ENCODE results near the gene PCBD1. TPM values are rescaled to one million over a fixed set of nuclear protein-coding genes. Genes with fewer than 3 reads are reported as not detected.

Gene PCBD1
- total RNA-seq: 10 to 100 TPM; 37.2 to 38.6 TPM

DNA sequence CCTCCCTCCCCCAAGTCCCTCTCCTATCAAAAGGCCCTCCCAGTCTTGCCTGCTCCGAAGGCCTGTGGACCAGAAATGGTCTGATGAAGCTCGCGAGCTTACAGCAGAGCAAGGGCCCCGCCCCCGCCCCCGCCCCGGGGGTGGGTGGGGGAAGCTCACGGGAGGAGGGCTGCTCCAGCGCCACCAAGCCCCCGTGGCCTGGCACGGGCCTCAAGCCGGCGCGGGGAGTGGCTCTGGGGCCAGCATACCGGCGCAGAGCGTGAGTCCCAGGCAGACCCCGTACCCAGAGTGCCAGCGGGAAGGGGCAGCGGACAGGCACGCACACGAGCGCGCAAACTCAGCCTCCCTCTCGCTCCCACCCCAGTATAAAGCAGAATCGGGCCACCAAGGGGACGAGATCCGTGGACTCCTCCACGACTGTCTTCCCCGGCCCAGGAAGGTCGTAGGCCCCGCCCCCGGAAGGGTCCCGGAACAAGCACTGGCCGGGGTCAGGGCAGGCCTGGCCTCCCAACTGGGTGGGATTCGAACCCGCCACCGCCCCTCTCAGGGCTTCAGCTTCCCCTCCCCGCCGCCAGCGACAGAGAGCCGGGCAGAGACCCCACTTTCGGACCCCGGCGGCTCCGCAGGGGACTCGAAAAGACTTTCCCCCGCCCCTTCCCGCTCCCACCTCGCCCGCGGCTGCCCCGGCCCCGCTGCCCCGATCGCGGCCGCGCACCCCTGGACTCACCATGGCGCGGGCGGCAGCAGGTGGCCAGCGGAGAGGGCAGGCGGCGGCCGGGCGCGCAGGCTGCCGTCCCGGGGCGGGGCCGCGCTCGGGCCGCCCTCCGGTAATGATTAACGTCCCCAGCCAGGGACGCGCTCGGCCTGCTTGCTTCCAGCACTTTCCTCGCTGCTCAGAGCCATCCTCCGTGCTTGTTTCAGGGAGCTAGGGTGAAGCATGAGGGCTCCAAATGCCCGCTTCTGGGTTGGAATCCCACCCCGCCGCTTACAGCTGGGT is at the start of gene PCBD1:
Gene PCBD1 (minus strand): TSS at position 762 of the 997 bp plus-strand sequence. CDS start 32 bp downstream, at position 730.
- POLR2A ChIA-PET: interaction anchor here (0.5 to 1.1 kb wide), 4 partner anchors 9 to 908 kb away, joined by 3 read pairs; no protein-coding TSS in a partner anchor

DNA sequence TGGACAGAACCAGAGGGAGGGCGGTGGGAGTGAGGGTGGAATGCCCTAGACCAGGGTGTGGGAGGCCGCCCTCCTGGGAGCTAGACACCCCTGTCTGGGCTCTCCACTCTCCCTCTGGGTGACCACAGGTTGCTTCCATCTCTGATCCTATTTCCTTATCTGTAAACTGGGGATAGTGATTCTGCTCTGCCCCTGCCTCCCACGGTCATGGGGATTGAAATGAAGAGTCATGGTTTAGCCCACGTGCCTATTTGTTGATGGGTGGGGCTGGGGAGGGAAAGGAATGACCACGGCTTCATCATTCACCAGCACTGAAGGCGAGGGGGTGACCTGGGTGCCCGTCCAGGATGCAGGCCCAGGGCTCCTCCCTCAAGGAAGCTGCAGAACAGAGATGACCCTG is 49.3 kb upstream of the PCBD1 start:
- H3K9me3 Mint-ChIP-seq: no peaks in the 10 kb centered on the region
- H3K4me1 Mint-ChIP-seq: no peaks in the 10 kb centered on the region
- no peak for DNase-seq
- peaks cover 2% of the 10 kb centered on the region for H3K27me3 Mint-ChIP-seq
- no peaks in the 10 kb centered on the region for H3K36me3 Mint-ChIP-seq (ENCODE audit: low read depth)
- ChIA-PET CTCF (no interaction called here), POLR2A (no interaction called here)
- H3K27ac Mint-ChIP-seq: no peak overlapping the region
- H3K4me3 Mint-ChIP-seq: no peak overlapping the region

More for the DNA sequence above, at the start of gene PCBD1:
- H3K4me1 Mint-ChIP-seq: peaks cover 16% of the 10 kb centered on the region
- H3K4me3 Mint-ChIP-seq: peak within 1 kb of the TSS; percentile 80
- CTCF ChIA-PET: interaction anchor here (1.0 kb wide), 2 partner anchors 9 to 77 kb away, joined by 3 read pairs; no protein-coding TSS in a partner anchor
- no peaks in the 10 kb centered on the region for H3K27me3 Mint-ChIP-seq
- DNase-seq: peak; percentile 80
- H3K27ac Mint-ChIP-seq: peak within 1 kb of the TSS; percentile 84
- H3K36me3 Mint-ChIP-seq (ENCODE audit: low read depth): peaks cover 11% of the 10 kb centered on the region
- no peaks in the 10 kb centered on the region for H3K9me3 Mint-ChIP-seq

DNA sequence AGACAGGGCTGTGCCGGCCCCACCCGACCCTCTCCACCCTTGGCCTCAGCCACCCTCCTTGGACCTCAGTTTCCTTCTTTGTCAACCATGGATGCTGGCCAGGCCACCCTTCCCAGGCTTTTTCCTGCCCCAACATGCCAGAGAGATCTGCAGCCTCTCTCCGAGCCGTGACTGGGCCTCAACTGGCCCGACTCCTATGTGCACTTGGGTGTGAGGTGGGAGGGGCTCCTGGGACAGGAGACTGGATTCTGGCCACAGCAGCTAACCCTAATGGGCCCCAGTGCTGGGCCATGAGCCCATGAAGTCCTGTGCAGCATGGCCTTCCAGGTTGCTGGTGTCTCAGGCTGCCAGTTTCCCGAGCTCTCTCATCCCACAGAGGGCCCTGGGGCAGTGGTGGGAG is 47.7 kb upstream of the PCBD1 start:
- Mint-ChIP-seq H3K9me3 (no peaks in the 10 kb centered on the region), H3K27ac (no peak overlapping the region), H3K27me3 (peaks cover 2% of the 10 kb centered on the region), H3K4me1 (no peaks in the 10 kb centered on the region), H3K36me3 (ENCODE audit: low read depth) (no peaks in the 10 kb centered on the region), H3K4me3 (no peak overlapping the region)
- no peak for DNase-seq
- POLR2A ChIA-PET: no interaction called here
- CTCF ChIA-PET: no interaction called here

DNA sequence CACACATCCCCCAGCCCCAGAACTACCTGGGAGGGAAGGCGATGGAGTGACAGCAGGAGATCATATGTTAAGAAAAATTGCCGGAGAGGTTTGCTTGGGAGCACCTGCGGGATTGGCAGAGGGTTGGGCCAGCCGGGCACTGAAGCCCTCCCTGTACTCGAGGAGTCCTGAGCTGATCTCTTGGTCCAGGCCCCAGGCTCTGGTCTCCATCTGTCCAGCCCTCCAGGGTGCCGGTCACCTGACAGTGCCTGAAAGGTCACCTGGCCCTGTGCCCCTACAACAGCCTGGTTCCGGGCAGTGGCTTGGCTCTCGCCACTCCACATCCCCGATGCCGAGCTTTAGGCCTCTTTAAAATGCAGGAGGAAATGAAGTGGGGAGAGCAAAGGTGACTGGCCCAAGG is 47.3 kb upstream of the PCBD1 start:
- Mint-ChIP-seq H3K27me3 (peaks cover 2% of the 10 kb centered on the region), H3K4me1 (no peaks in the 10 kb centered on the region), H3K9me3 (no peaks in the 10 kb centered on the region), H3K4me3 (no peak overlapping the region), H3K27ac (no peak overlapping the region), H3K36me3 (ENCODE audit: low read depth) (no peaks in the 10 kb centered on the region)
- DNase-seq: no peak
- POLR2A ChIA-PET: no interaction called here
- CTCF ChIA-PET: no interaction called here

DNA sequence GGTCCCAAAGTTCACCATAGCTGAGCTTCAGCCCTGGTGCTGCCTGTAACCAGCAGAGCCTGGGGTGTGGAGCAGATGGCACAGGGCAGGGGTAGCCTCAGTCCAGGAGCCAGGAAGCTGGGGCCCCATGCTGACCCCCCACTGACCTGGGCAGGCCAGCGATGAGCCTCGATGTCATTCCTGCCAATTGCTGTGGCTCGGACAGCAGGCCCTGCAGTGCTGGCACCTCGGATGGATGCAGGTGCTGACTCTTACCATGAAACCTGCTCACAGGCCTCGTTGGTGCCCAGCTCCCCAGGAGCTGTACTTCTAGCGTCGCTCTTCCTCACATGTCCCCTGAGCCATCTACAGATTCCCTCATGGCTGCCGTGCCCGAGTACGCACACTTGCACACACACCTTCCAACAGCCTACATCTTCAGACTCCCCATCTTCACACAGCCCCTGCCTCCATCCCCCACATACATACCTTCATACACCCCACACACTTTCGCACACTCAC is 46.8 kb upstream of the PCBD1 start:
- Mint-ChIP-seq H3K27ac (no peak overlapping the region), H3K27me3 (peaks cover 2% of the 10 kb centered on the region), H3K9me3 (no peaks in the 10 kb centered on the region), H3K36me3 (ENCODE audit: low read depth) (no peaks in the 10 kb centered on the region), H3K4me3 (no peak overlapping the region), H3K4me1 (no peaks in the 10 kb centered on the region)
- ChIA-PET POLR2A (no interaction called here), CTCF (no interaction called here)
- DNase-seq: no peak

DNA sequence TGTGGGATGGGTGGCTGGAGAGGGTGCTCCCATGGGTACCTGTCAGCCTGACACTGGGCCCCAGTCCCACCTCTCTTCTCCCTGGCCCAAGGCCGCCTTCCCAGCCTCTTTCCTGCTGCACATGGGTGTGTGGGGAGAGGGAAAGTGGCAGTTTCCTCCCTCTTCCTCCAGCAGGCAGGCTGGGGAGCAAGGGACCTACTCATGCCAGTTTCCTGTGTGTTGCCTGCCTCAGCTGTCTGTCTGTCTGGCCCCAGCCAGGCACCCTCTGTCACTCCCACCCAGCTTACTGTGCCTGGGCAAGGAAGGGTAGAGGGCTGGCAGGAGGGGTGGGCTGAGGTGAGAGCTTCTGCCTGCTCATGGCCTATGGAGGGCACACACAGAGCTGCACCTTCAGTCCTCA is 46.3 kb upstream of the PCBD1 start:
- Mint-ChIP-seq H3K4me1 (no peaks in the 10 kb centered on the region), H3K27me3 (peaks cover 2% of the 10 kb centered on the region), H3K27ac (no peak overlapping the region), H3K36me3 (ENCODE audit: low read depth) (no peaks in the 10 kb centered on the region), H3K4me3 (no peak overlapping the region), H3K9me3 (no peaks in the 10 kb centered on the region)
- DNase-seq: no peak
- ChIA-PET POLR2A (no interaction called here), CTCF (interaction anchor here (1.2 kb wide), 1 partner anchor 9 kb away, joined by 3 read pairs; no protein-coding TSS in a partner anchor)

DNA sequence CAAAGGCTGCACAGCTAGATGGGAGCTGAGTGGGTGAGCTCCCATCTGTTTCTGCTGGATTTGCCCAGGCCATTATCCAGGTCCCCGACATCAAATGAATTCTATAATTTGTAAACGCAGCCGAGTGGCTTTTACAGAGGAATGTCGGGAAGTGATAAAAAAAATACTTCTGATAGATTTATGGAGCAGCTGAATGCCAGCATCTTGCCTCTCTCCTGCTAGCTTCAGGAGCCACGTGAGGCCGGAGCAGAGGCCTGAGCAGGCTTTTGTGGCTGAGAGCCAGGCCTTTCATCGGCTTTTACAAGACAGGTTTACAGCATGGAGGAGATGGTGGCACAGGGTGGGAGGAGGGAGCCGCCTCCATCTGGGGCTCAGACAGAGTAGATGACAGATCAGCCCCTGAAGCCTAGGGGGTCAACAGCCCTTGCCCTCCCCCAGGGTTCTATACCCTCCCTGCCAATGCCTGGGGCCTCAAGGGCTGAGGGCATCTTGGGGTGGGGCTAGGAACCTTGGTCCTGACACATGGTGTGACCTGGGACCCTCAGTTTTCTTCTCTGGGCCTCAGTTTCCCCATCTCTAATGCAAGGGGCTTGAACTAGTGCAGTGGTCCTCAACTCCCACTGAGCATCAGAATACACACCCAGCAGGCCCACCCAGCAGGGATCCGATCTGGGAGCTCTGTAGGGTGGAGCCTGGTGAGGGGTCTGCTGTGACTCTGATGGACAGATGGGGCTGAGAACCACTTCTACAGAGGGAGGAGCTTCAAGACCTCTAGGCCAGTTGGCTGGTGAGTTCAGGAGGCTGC is 44.2 kb upstream of the PCBD1 start:
- H3K9me3 Mint-ChIP-seq: no peaks in the 10 kb centered on the region
- DNase-seq: no peak
- no peak overlapping the region for H3K4me3 Mint-ChIP-seq
- no peak overlapping the region for H3K27ac Mint-ChIP-seq
- H3K4me1 Mint-ChIP-seq: no peaks in the 10 kb centered on the region
- H3K36me3 Mint-ChIP-seq (ENCODE audit: low read depth): no peaks in the 10 kb centered on the region
- POLR2A ChIA-PET: no interaction called here
- peaks cover 2% of the 10 kb centered on the region for H3K27me3 Mint-ChIP-seq
- CTCF ChIA-PET: no interaction called here

DNA sequence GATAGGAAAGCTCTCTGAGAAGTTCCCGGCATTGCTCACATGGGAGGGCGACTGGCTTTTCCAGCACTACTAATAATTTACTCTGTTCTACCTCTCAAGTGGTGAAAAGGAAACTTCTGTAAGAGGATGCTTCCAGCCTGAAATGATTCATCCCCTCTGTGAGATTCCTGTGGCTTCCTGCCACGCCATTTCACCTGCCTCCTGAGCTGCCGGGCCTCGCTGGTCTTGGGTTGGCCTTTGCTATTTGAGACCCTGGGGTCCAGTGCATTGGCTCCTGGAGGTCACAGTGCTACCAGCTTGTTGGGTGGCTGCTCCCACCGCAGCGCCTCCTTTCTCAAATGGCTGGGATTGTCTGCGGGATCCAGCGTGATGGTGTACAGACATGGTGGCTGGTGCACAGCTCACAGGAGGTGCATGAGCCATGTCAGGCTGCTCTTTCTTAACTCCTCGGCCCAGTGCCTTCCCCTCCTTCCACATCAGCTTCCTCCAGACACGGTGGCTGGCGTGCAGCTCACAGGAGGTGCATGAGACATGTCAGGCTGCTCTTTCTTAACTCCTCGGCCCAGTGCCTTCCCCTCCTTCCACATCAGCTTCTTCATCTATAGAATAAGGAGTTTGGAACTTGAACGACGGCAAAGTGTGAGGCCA is 42.9 kb upstream of the PCBD1 start:
- Mint-ChIP-seq H3K36me3 (ENCODE audit: low read depth) (no peaks in the 10 kb centered on the region), H3K4me1 (no peaks in the 10 kb centered on the region), H3K9me3 (no peaks in the 10 kb centered on the region), H3K4me3 (no peak overlapping the region), H3K27ac (no peak overlapping the region), H3K27me3 (peaks cover 2% of the 10 kb centered on the region)
- CTCF ChIA-PET: no interaction called here
- no peak for DNase-seq
- POLR2A ChIA-PET: no interaction called here

DNA sequence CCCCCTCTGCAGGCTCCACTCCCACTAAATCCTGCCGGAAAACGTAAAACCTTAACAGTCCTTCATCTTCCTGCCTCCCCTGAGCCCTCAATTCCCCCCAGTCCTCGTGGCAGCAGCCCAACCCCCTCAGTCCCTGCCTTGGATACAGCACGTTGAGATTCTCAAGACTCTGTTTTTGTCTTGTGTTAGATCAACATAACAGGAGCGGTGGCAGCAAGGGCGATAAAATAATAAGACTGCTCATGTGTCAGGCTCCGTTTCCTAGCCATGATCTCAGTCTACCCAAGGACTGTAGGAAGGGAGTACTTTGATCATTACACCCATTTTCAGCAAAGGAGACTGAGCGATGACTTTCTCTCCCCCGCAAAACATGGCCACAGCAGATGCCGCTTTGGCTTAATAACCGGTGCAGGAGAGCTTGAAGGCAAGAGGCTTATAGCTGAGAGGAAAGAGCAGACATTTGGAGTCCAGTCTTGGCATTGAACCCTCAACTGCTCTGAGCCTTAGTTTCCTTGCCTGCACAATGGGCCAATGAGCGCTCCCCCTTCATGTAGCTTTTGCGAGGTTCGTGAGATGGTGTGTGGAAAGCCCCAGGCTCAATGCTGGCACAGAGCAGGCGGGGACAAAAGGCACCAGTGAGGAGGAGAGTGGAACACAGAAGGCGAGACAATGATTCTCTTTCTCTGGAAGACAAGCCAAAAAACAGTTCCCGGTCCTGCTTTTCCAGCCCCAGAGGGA is 42.1 kb upstream of the PCBD1 start:
- CTCF ChIA-PET: no interaction called here
- Mint-ChIP-seq H3K36me3 (ENCODE audit: low read depth) (no peaks in the 10 kb centered on the region), H3K4me1 (no peaks in the 10 kb centered on the region), H3K27ac (no peak overlapping the region), H3K4me3 (no peak overlapping the region), H3K27me3 (peaks cover 1% of the 10 kb centered on the region), H3K9me3 (no peaks in the 10 kb centered on the region)
- no peak for DNase-seq
- POLR2A ChIA-PET: no interaction called here

DNA sequence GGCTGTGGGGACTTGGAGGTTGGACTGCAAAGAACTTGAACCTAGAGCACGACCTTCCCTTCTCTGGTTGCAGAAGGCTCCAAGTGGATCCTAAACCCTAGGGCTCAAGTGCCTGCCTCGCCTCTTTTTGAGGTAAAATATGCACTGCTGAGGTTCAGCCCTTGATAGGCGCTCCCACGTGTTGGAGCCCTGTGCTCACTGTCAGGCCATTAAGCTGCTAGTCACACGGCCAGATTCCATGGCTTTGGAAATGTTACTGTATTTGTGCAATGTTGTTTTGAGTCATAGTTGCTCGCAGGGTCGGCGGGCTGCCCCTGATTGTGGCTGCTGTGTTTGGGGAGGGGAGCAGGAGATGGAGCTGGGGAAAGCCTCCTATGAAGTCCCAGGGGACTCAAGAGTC is 39.8 kb upstream of the PCBD1 start:
- H3K36me3 Mint-ChIP-seq (ENCODE audit: low read depth): no peaks in the 10 kb centered on the region
- H3K4me3 Mint-ChIP-seq: no peak overlapping the region

DNA sequence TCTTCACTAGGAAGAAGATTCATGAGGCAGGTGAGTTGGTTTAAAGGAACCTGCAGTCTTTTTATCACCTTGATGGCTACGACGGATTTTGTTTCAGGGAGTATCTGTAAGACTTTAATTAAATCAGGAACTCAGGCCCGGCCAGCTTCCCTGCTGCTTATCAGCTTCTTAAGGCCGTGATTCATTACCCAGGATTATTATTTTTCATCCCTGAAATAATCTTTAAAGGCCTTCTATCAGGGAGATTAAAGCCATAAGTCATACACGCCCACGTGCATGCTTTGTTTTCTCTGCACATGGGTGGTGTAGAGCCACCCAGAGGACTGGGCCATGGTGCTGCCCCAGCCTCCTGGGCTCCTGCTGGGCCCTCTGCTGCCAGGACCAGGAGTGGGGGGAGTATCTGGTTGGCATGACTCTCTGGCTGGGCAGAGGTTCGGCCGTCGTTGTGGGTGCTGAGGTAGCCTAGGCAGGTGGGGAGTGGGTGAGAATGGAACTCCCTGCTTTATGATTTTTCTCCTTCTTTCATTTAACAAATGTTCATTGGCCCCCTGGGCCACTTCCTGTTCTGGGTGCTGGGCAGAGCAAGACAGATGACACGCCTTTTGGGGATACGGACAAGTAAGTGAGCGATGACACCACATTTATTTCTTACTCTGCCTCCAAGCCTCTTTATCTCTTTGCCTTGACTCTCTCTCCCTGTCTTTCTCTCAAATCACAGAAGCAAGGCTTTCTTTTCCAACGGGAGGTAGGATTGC is 39.0 kb upstream of the PCBD1 start:
- ChIA-PET CTCF (no interaction called here), POLR2A (no interaction called here)
- H3K27me3 Mint-ChIP-seq: no peaks in the 10 kb centered on the region
- no peaks in the 10 kb centered on the region for H3K36me3 Mint-ChIP-seq (ENCODE audit: low read depth)
- H3K9me3 Mint-ChIP-seq: no peaks in the 10 kb centered on the region
- H3K4me3 Mint-ChIP-seq: no peak overlapping the region
- H3K27ac Mint-ChIP-seq: no peak overlapping the region
- H3K4me1 Mint-ChIP-seq: no peaks in the 10 kb centered on the region
- DNase-seq: no peak

More for the DNA sequence above, 39.8 kb upstream of the PCBD1 start:
- no peak for DNase-seq
- Mint-ChIP-seq H3K27ac (no peak overlapping the region), H3K27me3 (no peaks in the 10 kb centered on the region), H3K9me3 (no peaks in the 10 kb centered on the region), H3K4me1 (no peaks in the 10 kb centered on the region)
- ChIA-PET CTCF (no interaction called here), POLR2A (no interaction called here)

Measured in activated CD4-positive, alpha-beta memory T cell treated with anti-CD3 and anti-CD28 coated beads, Interleukin-2, amount 10 ng/mL, durations not matched to agents 7 days and 5 days (primary cell).